Mammary epithelial cell (primary cell): ENCODE results near the gene GJC2.

Experiments
- CTCF ChIP-seq, 2 donors: IDR thresholded peaks in 1 of 2; conservative IDR thresholded peaks in 1 of 2; 2 replicates each; pipeline ENCODE4 v1.5.1; 2011 to 2012; ENCODE audit warnings: inconsistent platforms in 2 of 2, low read length in 2 of 2, mild to moderate bottlenecking in 2 of 2, control low read depth in 1 of 2, low read depth in 1 of 2; ENCODE audit not compliant: insufficient read depth in 1 of 2; ENCODE audit errors: extremely low read depth in 1 of 2
- EZH2 ChIP-seq: IDR thresholded peaks from 2 replicates; pipeline ENCODE4 v1.6.1; 2012; ENCODE audit warnings: low read length, inconsistent platforms, borderline replicate concordance

GRCh38 chr1:228112617-228113016, 37.1 kb upstream of the GJC2 start:
- no peak for TF ChIP-seq CTCF (conservative IDR thresholded peaks at IDR 0.05 in 1 of 2, IDR thresholded peaks at IDR 0.05 in 1 of 2; ENCODE audit: extremely low read depth in 1 of 2, insufficient read depth in 1 of 2, low read depth in 1 of 2, low read length in 2 of 2)
- no peak for TF ChIP-seq EZH2
